ENCODE results near the gene HTR3D.
"Not testable (repeated sequence)": the region's sequence is repeated elsewhere in the genome, so short reads cannot be mapped to it uniquely, and the experiment has no call there.

Gene HTR3D, protein sequence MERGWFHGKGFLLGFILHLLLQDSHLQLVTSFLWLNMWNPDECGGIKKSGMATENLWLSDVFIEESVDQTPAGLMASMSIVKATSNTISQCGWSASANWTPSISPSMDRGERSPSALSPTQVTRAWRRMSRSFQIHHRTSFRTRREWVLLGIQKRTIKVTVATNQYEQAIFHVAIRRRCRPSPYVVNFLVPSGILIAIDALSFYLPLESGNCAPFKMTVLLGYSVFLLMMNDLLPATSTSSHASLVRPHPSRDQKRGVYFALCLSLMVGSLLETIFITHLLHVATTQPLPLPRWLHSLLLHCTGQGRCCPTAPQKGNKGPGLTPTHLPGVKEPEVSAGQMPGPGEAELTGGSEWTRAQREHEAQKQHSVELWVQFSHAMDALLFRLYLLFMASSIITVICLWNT

DNA sequence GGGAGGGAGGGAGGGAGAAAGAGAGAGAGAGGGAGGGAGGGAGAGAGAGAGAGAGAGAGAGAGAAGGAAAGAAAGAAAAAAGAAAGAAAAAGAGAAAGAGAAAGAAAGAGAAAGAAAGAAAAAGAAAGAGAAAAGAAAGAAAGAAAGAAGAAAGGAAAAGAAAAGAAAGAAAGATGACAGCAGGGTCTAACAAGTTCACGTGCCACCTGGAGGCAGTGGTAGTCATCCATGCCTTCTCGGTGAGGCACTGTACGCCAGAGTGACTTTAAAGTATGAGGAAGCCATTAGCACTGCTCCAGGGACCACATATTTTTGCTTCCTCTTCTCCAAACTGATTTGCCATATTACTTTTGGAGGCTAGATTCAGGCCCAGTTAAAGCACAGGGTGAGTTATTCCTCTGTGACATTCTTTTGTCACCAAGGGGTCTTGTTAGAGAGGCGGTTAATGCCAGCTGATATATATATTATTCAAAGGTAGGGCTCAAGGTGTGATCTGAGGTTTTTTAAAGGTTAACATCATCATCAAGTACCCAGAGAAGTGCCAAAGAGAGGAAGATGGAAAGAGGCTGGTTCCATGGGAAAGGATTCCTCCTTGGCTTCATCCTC, at the start of gene HTR3D:
TSS of gene HTR3D (plus strand) at position 556 of the 606 bp plus-strand sequence. CDS start at position 556, 0 bp downstream.
- no peak for FAIRE-seq
- no peak for DNase-seq (ENCODE audit: low spot score)

DNA sequence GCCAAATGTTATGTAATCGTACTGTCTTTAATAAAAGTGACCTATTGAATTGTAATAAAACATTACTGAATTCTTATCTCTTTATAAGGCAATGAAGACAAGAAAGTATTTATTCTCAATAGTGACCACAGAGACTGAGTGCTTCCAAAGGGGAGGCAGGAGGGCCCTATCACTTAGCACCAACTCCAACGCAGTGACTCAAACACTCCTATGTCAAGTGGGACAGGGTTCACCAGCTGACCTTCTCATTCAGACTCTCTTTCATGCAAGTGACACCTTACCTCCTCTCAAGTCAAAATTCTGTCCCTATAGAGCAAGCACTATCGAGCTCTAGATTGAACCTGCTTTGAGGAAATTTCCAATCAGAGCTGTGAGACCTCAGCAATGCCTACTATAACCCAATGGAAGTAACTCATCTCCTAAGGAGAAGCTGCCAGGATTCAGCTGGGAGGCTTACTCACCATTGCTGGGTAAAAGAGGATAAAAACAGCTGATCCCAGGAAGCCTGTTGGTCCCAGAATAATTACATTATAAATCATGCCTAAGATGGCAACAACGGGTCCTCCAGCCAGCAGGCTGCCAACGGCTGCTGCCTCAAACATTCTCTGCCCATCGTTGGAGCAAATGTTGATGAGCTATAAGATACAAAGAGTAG, 49.4 kb upstream of the HTR3D start:
- FAIRE-seq (no peak), DNase-seq (ENCODE audit: low spot score) (no peak)

DNA sequence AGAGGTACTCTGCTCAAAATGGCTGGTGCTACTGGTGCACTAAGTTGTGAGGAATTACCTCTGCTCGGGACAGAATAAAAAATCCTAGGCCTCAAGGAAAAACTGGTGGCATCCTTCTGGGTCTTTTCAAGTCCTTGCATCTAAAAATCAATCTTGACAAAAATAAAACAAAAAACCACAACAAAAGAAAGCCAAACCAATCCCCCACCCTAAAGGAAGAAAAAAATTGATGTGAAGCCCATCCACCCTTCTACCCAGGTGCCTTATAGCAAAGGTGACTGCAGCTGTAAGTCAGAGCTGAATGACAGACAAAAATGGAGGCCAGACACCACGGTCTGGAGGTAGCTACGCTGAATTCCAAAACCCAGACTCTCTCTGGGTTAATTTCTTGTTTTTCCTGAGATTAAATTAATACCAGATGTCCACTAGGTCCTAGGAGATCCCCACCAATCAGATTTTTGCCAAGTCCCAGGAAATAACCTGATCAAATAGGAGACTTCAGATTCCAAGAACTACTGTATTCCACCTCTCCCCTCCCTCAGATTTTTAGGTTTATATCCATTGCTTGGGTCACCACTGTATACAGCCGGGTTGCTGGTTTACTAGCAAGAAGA, 47.3 kb upstream of the HTR3D start:
- FAIRE-seq (no peak), DNase-seq (ENCODE audit: low spot score) (no peak)

DNA sequence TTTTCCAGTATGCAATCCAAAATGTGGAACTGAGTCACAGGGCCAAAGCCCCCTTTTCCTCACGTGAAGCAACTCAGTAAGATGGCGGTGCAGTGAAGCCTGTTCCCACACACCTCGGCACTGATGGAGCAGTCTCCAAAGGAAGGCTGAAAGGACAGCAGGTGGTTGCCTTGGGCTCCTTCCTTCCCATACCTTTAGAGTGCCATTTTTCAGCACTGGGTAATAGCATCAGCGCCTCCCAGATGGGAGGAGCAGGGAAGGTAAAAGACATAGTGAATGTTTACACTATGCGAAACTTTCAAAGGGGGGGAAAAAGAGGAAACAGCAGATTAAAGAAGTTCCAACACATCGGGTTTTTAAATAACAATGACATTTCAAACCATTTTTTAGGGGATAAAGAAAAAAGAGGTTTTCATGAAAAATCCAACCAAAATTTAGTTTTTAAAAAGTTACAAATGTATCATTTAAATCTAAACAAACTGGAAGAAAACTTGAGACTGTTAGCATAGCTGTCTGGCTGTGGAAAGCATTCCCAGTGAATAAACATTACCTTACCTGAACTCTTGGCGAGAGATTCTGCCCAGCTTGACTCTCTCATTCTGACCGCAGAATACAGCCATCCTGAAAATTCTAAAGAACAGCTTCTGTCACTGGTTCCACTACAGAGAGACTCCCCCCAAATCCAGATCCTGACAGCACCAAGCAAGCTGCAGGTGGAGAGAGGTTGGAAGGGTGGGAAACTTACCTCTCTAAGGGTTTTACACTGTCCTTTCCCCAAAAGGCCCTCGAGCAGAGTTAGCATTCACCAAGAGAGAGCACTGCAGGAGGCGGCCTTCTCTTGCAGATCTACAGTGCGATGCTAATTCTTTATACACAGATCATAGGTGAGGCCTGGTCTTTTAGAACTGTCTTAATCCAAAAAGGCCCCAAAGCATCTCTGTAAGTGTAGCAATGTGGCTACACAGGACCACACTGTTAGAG, 46.5 kb upstream of the HTR3D start:
- DNase-seq (ENCODE audit: low spot score) (no peak), FAIRE-seq (no peak)

DNA sequence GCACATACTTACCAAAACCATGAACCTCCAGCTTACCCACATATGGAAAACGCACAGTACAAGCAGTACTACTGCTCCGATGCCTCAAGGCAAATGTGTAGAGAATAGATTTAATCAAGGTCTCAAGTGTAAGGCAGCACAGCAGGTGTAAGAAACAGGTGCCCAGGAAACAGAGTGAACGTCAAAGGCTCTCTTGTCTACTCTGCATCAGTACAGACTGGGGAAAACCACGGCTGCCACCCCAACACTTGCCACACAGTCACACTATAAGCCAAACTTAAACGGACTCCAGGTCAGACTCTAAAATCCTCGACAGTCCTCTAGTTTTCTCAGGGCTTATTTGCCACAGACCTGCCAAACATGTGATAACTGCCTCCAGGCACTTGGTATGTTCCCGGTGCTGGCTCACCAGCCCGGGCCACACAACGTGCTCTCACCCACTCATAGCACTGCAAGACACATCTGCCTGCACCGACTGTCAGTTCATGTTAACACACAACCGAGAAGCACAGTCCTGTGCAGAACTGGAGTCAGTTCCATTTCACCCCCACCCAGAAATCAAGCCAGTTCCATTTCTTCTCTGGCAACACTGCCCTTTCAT, 44.4 kb upstream of the HTR3D start:
- FAIRE-seq, result no peak

DNA sequence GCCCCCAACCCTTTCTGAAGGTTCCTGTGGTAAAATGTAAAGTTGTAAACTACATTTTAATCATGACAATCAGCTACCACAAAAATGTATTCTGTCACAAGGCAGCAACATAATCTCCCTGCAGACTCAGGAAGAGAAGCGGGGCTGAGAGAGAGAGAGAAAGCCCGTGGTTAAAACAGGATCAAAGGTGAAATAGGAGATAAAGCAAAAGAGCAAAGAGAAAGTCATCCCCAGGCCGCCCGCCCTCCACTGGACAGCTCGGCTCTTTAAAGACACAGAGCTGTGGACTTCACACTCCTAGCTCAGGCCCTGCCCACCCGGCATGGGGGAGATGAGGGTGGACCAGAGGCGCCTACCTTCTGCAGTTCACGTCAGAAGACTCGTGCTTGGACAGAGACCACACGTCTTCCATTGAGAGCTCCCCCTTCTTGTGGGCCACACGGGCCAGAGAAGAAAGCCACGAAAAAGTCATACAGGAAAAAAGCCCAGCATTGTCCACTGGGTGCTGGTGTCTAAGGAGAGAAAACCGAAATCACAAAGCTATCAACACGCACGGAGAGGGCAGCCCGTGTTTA, 43.2 kb upstream of the HTR3D start:
- DNase-seq (ENCODE audit: low spot score), result no peak

More for the DNA sequence above, 44.4 kb upstream of the HTR3D start:
- DNase-seq (ENCODE audit: low spot score), result no peak

DNA sequence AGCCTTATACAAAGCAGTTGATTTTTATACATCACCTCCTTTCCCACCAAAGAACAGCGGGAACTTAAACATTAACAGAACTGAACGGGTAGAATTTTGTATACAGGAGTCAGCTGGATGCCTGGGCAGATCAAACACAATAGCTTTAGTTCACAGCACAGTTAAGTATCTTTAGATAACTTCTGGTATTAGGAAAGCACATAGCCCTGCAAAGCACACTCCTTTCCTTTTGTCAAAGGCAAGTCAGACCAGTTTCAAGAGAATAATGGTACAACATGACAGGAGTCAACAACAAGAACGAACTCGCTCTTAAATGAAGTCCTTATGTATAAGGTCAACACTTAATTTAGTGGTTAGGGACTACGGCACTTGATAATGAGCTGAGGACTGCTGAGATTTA, 40.1 kb upstream of the HTR3D start:
- FAIRE-seq, result no peak
- DNase-seq (ENCODE audit: low spot score), result no peak

More for the DNA sequence above, 43.2 kb upstream of the HTR3D start:
- no peak for FAIRE-seq

DNA sequence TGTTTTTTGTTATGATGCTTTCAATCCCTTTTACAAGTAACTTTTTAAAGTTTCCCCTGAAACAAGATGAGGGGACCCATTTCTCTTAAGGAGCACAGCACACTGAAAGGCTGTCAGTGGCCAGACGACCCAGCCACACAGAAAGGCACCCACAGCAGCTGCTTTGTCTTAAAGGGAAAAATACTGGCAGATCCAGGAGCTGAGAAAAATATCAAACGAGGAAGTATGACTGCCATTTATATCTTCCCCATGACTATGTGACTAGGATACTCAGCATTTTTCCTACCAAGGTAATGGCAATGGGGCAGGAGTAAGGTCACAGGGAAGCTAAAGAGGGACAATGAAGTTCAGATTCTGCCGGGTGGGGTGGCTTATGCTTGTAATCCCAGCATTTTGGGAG, 29.8 kb upstream of the HTR3D start:
- FAIRE-seq, result no peak
- no peak for DNase-seq (ENCODE audit: low spot score)

DNA sequence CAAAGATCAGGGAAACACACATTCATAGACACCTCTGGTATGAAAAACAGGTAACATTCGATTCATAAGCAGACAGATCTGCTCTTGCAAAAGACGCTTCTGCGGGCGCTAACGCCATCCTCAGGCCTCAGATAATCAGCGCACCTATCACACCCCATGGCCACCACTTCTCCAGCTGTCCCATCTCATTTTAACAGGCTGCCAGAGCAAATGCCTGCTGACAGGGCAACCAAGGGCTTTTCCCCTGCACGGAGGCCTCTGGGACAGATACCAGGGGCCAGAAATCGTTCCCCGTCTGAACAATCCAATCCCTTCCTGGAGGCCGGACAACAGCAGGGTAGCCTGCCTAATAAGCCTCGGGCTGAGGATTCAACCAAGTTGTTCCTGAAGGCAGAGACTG, 29.1 kb upstream of the HTR3D start:
- FAIRE-seq, result no peak
- DNase-seq (ENCODE audit: low spot score), result no peak

DNA sequence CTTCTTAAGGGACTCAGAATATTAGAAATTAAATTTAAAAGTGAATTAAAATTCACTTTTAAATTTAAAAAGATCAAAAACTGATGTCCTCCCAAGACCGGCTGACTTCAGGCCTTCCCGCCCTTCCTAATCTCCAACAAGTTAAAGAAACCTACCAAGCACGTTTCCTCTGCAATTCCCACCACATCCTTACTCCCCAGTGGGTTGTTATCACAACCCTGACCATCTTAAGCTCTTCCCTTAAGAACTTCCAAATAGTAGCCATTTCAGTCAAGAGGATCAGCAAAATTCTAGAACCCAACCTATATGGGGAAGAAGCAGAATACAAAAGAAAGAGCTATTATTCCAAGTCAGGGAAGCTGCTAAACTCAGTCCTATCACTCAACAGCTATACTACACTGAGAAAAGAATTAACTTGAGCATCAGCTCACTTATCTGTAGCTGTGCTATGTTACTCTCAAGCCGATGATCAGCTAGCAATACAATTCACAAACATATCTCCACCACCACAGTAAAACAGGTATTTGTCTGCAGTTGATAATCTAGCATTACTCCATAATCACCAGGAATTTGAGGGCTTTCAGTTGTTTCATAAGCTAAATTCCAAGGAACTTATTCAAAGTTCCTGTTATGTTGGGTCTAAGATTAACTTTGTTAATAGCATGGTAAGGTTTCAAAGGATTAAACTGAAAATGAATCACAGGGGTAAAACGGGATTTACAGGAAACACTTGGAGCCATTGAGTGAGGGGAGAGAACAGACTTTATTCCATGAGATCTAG, 28.2 kb upstream of the HTR3D start:
- DNase-seq (ENCODE audit: low spot score) (no peak), FAIRE-seq (no peak)

DNA sequence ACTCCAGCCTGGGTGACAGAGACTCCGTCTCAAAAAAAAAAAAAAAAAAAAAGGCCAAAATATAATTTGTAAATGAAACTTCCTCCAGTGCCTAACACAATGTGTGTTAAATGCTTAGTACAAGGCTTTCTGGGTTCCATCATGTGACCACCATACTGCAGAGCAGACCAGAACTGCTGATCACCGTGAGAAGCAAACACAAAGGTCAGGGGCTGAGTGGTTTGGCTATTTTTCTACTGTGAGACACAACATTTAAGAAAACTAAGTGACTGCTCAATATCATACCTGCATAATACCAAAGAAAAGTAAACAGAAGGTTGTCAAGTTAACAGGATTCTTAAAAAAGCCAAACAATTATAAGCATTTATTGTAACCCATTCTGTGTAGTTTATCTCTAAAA, 27.1 kb upstream of the HTR3D start:
- FAIRE-seq (no peak), DNase-seq (ENCODE audit: low spot score) (no peak)

DNA sequence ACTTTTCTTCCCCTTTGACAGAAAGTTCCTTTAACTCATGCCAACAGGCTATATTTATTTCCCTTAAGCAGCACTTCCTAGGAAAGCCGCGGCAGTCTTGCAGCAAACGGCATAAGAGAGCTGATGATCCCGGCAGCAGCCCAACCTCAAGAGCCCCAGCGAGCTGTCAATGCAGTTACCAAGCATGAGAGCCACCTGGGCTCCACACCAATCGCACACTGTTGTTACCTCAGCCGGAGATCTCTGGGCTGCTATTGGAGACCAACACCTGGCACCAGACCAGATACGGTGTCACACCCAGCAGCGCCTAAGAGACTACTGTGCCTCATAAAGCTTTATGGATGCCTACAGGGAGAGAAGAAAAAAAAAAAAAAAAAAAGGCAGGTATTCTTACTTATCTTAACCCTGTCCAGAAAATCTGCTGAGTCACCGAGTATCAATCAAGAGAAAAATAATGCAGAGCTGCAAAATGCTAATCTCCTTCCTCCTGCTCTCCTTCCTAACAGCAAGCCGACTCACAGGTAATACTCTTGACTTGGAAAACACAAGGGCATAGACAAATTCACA, 25.5 kb upstream of the HTR3D start:
- DNase-seq (ENCODE audit: low spot score) (peak; percentile 20), FAIRE-seq (no peak)

DNA sequence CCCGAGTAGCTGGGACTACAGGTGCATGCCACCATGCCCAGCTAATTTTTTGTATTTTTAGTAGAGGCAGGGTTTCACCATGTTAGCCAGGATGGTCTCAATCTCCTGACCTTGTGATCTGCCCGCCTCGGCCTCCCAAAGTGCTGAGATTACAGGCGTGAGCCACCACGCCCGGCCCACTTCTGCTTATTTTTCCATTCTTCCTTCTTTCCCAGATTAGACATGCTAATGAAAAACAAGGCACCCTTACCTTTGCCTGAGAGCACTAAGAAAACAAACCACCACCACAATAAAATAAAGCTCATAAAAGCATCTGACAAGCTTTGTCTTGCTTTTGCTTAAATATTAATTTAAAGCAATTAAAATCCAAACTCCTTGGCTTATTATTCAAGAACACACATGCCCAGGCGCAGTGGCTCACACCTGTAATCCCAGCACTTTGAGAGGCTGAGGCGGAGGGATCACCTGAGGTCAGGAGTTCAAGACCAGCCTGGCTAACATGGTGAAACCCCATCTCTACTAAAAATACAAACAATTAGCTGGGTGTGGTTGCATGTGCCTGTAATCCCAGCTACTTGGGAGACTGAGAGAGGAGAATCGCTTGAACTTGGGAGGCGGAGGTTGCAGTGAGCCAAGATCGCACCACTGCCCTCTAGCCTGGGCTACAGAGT, 24.3 kb upstream of the HTR3D start:
- not testable (repeated sequence) for FAIRE-seq; DNase-seq (ENCODE audit: low spot score)

DNA sequence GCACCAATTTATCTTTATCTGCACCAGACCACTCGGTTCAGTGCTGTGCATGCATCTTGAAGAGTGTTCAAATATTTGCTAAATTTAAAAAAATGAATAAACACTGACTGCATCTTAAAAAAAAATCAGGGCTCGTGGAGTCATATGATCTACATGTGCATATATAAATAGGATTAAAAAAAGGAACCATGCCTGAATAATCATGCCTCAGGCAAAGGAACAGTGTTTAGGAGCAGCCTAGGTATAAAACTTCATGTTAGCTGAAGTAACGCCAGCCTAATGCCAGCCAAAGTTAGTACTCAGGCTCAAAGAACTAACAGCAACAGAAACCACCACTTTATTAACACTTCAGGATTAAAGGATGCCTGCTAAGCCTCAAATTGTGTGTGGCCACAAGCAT, 23.4 kb upstream of the HTR3D start:
- FAIRE-seq (no peak), DNase-seq (ENCODE audit: low spot score) (no peak)

DNA sequence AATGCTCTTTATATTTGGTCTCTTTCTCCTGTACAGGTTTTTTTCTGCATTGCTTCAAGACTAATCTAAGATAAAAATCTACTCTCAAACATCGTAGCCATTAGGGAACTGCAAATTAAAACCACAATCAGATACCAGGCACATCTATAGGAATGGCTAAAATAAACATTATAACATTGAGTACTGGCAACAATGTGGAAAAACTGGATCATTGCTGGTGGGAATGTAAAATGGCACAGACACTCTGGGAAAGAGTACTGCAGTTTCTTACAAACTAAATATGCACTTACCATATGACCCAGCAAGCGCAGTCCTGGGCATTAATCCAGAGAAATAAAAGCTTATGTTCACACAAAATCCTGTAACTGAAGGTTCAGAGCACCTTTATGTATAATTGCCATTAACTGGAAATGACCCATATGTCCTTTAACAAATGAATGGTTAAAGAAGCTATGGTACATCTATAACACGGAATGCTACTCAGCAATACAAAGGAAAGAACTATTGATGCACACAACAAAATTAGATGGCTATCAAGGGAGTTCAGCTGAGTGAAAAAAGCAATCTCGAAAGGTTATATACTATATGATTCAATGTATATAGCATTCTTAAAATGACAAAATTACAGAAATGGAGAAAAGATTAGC, 20.2 kb upstream of the HTR3D start:
- no peak for DNase-seq (ENCODE audit: low spot score)
- FAIRE-seq, result no peak

DNA sequence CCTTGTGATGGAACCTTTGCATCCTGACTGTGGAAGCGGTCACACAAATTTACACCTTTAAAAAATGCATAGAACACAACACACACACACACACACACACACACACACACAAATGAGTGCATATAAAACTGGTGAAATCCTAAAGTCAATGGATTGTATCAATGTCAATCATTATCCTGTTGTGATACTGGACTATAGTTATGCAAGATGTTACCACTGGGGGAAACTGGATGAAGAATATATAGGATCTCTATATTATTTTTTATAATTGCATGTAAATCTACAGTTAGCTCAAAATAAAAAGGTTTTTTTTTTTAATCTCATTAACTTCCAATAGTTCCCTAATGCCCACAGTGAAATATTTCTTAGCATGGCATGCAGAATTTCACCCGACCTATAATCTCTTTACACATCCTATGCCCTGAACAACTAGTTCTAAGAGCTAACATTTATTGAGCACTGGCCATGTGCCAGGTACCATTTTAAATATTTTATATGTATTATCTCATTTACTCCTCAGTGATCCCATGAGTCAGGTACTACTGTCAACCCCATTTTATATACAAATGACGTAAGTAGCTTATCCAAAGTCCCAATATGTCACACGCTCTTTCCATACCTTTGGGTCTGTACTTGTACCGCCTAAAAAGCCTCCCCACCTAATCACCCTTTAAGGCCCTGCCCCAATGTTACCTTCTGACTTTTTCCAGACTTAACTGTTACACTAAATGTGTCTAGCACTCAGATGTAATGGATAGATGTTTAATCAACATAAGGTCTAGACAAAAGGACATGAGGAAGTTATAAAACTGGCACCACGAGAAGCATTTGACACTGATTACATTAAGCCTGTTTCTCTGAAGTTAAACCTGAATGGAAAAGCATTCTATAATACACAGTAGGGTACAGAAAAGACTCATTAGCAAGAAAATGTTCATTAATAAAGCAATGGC, 19.3 kb upstream of the HTR3D start:
- DNase-seq (ENCODE audit: low spot score), result no peak
- no peak for FAIRE-seq

Data from urothelium cell line (cell line).